Fibroblast of mammary gland (primary cell): Measurements from ENCODE around the gene CNTLN.
A peak's percentile ranks its signal among the peaks of the same experiment; 100 is the strongest.
"Not testable (repeated sequence)": the region's sequence is repeated elsewhere in the genome, so short reads cannot be mapped to it uniquely, and the experiment has no call there.

ENCODE experiments used
- DNase-seq: peaks from one replicate; pipeline ENCODE4 v3.0.0-alpha.2; 2010; ENCODE audit warnings: low read depth
- H3K4me3 ChIP-seq: 2 replicates; pipeline ENCODE4 v1.5.1; 2011; ENCODE audit warnings: low read depth, mild to moderate bottlenecking, low read length, moderate library complexity; ENCODE audit not compliant: control insufficient read depth
- TF ChIP-seq, protein P1 (sequence below): conservative IDR thresholded peaks from 2 replicates; pipeline ENCODE4 v1.5.1; 2011; ENCODE audit warnings: low read depth, low read length, inconsistent platforms; ENCODE audit not compliant: control insufficient read depth, insufficient read depth

Gene CNTLN

DNA sequence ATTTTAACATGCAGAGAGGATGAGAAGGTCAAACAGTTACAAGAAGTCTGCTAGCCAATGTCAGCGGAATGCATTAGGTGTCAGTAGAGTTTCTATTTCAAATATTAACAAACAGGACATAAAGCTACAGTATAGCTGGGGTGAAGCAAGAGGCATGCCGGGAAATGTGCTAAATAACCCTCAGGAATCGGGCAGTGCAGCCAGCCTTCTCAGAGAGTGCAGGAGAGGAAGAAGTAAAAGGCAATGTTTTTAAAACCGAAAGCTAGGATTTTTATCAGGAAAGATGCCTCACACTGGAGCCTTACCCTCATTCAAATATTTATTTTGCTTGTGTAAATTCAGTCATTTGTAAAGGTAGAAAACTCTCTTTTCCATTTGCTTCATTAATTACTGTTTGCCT is 384.9 kb downstream of the CNTLN start:
- DNase-seq = peak; percentile 4
- TF ChIP-seq, protein P1, sequence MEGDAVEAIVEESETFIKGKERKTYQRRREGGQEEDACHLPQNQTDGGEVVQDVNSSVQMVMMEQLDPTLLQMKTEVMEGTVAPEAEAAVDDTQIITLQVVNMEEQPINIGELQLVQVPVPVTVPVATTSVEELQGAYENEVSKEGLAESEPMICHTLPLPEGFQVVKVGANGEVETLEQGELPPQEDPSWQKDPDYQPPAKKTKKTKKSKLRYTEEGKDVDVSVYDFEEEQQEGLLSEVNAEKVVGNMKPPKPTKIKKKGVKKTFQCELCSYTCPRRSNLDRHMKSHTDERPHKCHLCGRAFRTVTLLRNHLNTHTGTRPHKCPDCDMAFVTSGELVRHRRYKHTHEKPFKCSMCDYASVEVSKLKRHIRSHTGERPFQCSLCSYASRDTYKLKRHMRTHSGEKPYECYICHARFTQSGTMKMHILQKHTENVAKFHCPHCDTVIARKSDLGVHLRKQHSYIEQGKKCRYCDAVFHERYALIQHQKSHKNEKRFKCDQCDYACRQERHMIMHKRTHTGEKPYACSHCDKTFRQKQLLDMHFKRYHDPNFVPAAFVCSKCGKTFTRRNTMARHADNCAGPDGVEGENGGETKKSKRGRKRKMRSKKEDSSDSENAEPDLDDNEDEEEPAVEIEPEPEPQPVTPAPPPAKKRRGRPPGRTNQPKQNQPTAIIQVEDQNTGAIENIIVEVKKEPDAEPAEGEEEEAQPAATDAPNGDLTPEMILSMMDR = no peak
- H3K4me3 ChIP-seq = no peak overlapping the region

DNA sequence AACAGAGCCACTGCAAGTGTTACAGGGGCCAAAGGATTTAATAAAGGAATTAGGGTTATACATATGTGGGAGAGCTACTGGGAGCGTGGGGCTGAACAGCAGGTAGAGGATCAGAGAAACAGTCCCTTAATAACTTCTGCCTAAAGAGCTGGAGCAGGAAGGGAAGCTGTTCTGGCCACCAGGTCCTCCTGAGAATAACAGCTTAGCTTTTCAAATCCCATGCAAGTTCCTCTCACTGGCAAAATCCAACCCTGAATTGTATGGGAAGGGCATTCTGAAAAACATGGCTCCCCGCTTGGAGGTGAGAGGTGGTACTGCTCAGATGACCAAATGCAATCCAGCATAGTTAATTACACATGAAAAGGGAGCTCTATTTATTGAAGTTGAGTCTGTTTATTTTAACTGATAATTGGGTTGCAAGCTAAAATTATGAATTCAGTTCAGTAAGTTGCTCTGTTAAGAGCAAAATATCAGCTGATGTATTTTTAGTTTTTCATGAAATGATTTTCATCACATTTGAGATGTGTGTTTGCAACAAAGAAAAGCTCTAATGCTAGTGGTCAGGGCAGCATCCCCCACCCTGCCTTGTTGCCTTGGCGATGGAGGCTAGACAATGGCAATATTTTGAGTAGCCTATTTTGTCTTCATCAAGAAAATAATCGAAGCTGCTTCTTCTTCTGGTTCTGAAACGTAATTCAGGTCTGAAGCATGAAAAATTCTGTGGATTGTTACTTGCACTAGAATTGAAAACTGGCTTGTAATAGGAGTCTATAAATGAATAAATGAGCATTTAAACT is 385.6 kb downstream of the CNTLN start:
- TF ChIP-seq, protein P1 = no peak
- no peak for DNase-seq
- no peak overlapping the region for H3K4me3 ChIP-seq

DNA sequence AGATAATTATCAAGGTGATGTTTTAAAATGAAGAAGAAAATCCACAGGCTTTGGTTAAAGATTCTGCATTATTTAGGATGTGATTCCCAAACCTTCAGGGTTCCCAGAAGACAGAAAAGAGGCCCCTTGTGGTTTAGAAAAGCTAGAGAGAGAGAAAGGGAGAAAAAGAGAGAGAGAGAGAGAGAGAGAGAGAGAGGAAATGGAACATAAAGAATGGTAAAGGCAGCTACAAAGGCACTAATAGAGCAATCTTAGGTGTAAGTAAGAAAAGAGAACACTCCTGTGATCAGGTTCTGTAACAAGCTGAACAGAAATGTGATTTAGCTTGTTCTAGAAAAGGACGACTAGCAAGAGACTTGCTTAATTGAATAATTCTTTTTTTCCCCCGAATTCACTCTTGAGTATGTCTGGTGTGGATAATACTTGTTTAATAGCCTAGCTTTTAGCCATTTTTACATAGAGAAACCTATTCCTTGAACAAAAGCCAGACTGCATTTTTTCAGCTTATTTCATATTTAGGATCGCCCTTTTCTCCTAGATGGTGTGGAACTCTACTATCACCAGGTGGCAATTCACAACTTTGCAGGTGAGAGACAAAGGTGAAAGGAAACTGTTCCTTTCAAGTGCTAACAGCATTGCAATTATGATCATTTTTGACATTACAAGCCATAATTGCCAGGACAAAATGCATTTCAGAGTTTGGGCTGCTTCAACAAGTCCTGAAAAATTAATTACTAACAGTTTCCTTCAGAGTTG is 386.4 kb downstream of the CNTLN start:
- no peak for DNase-seq
- TF ChIP-seq, protein P1 = no peak
- no peak overlapping the region for H3K4me3 ChIP-seq

DNA sequence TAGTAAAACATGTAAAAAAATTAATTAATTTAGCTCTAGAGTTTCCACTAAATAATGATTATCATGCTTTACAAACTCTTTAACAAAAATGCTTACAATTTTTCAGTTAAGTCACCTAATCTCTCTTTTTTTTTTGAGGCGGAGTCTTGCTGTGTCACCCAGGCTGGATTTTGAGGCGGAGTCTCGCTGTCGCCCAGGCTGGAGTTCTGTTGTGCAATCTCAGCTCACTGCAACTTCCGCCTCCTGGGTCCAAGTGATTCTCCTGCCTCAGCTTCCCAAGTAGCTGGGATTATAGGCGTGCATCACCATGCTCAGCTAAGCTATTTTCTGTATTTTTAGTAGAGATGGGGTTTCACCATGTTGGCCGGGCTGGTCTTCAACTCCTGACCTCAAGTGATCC is 391.9 kb downstream of the CNTLN start:
- not testable (repeated sequence) for H3K4me3 ChIP-seq, DNase-seq

DNA sequence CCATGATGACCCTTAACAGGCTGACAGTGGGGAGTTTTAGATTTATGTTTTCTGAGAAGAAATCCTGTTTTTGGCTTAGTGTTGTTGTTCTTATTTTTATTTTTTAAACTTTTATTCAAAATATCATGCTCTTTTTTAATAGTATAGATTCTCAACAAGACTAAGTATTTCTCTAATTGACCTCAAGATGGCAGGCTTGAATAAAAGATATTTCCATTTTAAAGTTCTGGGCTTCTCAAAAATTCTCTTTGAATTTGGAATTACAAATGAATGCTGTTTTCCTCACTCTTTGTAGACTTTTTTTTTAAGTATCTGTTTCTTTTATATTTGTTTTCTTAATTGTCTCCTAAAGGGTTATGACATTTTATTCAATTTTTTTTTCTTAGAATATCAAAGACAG is 394.0 kb downstream of the CNTLN start:
- no peak overlapping the region for H3K4me3 ChIP-seq
- TF ChIP-seq, protein P1 = peak; percentile 32
- peak; percentile 23 for DNase-seq

DNA sequence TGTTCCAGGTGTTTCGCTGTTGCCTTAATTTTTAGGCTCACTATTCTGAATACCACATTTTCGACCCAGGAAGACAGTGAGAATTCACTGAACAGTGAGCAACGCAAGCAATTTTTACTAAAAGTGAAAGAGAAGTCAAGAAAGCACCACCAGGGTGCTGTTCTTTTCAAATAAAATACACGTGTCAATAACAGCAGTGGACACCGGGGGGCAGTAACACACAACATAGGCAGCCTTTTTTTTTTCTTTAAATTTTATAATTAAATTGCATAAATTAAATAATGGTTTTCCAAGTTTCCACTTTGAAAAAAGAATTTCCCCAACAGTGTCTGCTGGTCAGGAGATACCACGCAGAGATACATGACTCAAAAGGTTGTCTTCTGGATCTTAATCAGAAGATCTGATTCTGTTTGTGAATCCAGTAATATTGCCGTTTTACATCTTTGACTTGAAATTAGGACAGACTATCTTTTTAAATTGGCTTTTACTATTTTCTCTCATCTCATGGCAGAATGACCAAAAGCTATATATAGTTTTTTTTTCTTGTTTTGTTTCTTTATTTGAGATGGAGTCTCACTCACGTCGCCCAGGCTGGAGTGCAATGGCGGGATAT is 396.9 kb downstream of the CNTLN start:
- no peak overlapping the region for H3K4me3 ChIP-seq
- TF ChIP-seq, protein P1 = peak; percentile 70
- peak; percentile 56 for DNase-seq

DNA sequence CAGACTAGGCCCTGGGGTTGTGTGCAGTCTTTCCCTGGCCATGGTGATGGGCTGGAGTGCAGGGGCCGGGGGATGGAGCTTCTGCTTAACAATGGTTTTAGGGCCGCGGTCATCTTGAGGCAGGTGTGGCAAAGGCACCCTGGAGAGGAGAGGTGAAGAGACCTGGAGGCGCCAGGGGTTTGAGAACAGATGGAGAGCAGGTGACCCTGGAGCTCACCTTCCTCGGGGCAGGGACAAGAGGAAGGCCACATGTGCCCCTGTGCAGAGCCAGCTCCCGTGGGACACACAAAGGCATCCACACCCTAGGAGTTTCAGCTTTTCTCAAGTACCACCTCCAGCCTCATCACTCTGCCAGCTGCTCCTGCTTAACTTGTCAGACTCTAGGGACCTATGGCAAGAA is 397.6 kb downstream of the CNTLN start:
- TF ChIP-seq, protein P1 = no peak

More for the DNA sequence above, 397.6 kb downstream of the CNTLN start:
- DNase-seq = no peak
- no peak overlapping the region for H3K4me3 ChIP-seq
